Stimulated activated CD4-positive, alpha-beta T cell treated with anti-CD3 and anti-CD28 coated beads, Interleukin-2, amount 100 ng/mL, for 4 hours (primary cell): ENCODE measurements around the gene ZNF35.
"Not testable (repeated sequence)": the region's sequence is repeated elsewhere in the genome, so short reads cannot be mapped to it uniquely, and the experiment has no call there.

Source experiments
- DNase-seq: peaks from one replicate; pipeline ENCODE4 v3.0.0-alpha.2; 2020; ENCODE audit warnings: low read depth

ZNF35 gene

DNA sequence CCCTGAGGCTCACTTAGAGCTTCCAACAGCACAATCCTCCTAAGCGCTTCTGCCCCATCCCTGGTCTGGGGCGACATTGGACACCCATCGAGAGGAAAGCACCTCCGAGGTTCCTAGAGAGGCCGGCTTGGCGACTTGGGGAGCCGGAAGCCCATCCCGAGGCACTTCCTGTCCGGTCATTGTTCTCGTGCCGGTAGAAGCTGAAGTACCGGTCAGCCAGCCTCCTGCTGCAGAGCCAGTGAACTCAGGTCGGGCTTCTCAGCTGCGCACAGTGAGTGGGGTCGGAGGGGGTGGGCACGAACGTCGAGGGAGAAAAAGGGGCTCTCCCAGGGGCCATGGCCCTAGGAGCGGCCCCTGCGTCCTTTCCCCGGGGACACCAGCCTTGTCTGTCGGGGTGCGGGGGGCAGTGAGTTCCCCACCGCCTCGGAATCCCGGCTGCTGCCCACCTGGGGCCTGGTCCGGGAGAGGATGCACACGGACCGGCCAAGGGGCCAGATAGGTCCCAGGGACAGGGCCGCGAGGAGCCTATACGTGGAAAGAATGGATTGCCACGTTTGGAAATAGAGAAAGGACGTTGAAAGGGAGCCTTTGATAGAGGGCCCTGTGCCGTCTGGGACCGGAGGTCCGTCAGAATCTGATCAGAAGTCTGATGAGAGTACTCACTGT lies at the start of gene ZNF35:
Gene ZNF35 (plus strand): TSS at position 169 of the 666 bp plus-strand sequence. CDS start 2,336 bp downstream, outside the sequence.
- no peak for DNase-seq

DNA sequence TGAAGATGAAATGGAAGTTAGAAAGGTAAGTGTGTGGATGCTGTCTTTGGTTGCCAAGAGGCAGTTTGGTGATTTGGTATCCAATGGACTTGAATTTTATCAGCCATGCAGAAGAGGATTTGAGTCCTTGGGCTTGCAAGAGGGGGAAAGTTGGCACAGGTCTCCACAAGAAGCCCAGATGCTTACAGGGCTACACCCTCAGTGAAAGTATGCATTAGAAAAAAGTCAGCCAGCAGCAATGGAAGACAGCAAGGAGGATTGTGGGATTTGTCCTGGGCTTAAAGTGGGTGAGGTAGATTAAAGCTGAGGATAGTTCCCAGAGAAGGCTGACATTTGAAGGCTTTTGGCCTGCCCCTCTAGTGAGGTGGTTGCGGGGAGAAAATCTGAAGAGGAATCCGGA lies 46.8 kb upstream of the ZNF35 start:
- no peak for DNase-seq

DNA sequence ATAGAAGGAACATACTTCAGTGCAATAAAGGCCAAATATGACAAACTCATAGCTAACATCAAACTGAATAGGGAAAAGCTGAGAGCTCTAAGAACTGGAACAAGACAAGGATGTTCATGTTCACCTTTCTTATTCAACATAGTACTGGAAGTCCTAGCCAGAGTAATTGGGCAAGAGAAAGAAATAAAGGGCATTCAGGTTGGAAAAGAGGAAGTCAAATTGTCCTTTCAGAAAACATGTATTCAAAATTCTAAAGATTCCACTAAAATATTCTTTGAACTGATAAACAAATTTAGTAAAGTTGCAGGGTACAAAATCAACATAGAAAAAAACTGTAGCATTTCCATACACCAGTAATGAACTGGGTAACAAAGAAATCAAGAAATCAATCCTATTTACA lies 35.9 kb upstream of the ZNF35 start:
- no peak for DNase-seq

DNA sequence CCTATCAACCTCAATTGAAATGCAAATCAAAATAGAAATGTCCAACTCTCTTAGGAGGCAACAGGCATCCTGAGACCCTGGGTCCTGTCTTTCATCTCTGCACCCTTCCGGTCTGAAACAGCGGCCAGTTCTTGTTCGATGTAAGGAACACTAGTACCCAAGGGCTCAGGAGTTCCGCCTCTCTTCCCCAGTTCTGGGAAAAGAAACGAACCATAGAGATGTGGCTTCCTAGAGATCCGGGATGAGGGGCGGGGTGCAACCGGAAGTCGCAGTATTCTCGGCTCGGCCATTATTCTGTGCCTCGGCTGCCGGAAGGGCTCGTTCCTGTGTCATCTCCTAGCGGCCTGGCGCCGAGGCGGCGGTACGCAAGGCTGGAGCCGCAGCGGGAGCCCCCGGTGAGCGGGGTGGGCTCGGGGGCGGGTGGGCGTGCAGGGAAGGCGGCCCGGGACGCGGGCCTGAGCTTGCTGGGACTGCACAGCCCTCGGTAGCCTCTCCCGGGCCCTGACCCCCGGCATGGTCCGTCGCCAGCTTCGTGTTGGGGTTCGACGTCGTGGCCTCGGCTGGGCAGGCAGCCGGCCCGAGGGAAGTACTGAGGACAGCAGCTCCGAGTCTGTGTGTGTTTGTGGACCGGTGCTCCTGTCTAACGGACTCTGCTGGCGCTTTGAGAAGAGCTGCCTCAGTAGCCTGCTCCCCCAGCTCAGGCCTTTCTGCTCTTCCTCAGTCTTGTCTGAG lies 23.6 kb upstream of the ZNF35 start, which contains the start of gene ZNF197:
Gene ZNF197 (plus strand): TSS at position 288 of the 732 bp plus-strand sequence. CDS start 4,119 bp downstream, outside the sequence.
- DNase-seq: peak; percentile 33

DNA sequence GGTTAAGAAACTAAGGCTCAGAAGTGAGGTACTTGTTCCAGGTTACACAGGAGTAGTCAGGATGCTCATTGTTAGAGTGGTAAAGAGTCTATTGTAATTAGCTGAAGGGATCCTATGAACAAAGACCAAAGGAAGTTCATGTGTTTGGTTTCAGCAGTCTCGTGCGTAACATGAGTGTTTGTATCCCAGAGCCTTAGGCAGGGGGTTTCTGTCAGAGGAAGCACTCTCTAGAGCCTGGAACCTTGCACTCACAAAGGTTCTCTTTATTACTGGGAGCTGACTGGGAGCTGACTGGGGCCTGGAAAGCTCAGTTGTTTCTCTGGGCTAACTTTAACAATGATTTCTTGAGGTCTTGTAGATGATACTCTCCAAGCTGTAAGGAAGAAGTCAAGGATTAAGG lies 19.8 kb upstream of the ZNF35 start:
- DNase-seq: no peak

DNA sequence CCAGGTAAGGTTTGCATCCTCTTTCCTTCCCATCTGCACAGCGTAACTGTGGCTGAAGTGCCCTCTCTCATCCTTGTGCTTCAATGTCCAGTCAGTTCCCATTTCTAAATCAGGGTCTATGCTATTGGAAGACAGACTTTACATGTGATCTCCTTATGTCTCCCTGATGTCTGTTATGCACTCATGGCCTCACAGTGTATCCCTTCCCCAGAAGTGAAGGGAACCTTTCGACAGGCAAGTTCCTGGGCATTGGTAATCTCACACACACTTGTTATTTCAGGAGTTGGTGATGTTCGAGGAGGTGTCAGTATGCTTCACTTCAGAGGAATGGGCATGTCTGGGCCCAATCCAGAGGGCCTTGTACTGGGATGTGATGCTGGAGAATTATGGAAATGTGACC lies 16.3 kb upstream of the ZNF35 start:
- no peak for DNase-seq

DNA sequence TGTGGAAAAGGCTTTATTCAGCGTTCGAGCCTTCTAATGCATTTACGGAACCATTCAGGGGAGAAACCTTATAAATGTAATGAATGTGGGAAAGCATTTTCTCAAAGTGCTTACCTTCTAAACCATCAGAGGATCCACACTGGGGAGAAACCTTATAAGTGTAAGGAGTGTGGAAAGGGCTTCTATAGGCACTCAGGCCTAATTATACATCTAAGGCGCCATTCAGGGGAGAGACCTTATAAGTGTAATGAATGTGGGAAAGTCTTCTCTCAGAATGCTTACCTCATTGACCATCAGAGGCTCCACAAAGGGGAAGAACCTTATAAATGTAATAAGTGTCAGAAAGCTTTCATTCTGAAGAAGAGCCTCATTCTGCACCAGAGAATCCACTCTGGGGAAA lies 6.2 kb upstream of the ZNF35 start:
- no peak for DNase-seq

DNA sequence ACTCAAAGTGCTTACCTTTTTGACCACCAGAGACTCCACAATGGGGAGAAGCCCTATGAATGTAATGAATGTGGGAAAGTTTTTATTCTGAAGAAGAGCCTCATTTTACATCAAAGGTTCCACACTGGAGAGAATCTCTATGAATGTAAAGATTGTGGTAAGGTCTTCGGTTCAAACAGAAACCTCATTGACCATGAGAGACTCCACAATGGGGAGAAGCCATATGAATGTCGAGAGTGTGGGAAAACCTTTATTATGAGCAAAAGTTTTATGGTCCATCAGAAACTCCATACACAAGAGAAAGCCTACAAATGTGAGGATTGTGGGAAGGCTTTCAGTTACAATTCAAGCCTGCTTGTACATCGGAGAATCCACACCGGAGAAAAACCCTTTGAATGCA lies 5.5 kb upstream of the ZNF35 start:
- no peak for DNase-seq

DNA sequence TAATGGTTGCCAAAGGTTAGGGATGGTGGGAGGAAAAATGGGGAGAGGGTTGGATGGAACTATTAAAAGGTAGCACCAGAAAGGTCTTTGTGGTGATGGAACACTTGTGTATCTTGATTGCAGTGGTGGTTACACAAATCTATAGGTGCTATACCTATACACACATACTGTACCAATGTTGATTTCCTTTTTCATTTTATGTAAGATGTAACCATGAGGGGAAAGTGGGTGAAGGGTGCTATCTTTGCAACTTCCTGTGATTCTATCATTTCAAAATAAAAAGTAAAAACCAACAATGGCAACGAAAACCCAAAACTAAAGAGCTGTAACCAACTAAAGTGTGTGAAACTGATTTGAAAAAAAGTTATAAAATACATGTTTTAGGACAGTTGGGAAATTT lies 761 bp upstream of the ZNF35 start:
- no peak for DNase-seq

DNA sequence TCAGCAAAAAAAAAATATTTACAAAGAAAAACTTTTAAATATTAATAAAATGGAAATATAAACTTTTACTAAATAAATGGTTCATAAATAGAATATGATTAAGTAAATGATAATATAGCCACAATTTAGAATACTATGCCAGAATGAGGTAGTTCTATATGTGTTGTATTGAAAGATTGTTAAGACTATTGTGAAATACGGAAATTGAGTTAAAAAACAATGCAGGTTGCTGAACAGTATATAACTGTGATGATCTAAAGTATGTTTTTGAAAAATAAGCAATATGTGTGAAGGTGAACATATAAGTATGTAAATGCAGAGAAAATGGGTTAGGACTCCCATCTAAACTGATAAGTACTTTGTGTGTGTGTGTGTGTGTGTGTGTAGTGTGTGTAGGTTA lies 1.2 kb downstream of the ZNF35 start:
- no peak for DNase-seq

DNA sequence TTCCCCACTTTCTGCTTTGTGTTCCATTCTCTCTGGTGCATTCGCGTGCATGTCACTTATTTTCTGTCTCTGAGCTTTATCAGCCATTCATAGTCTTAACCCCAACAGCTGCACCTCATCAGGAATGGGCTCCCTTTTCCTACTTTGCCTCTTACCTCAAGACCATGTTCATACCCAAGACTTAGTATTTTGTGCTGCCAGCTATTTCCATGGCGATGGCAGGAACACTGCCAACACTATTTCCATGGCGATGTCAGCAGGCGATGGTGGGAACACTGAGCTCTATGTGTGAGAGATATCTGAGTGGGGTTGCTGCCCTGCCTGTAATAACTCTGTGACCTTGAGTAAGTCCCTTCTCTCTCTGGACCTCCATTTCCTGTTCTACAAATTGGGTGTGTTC lies 5.5 kb downstream of the ZNF35 start:
- no peak for DNase-seq

DNA sequence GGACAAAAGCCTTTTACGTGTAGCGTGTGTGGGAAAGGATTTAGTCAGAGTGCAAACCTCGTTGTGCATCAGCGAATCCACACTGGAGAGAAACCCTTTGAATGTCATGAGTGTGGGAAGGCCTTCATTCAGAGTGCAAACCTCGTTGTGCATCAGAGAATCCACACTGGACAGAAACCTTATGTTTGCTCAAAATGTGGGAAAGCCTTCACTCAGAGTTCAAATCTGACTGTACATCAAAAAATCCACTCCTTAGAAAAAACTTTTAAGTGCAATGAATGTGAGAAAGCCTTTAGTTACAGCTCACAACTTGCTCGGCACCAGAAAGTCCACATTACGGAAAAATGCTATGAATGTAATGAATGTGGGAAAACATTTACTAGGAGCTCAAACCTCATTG lies 10.5 kb downstream of the ZNF35 start:
- DNase-seq: no peak

DNA sequence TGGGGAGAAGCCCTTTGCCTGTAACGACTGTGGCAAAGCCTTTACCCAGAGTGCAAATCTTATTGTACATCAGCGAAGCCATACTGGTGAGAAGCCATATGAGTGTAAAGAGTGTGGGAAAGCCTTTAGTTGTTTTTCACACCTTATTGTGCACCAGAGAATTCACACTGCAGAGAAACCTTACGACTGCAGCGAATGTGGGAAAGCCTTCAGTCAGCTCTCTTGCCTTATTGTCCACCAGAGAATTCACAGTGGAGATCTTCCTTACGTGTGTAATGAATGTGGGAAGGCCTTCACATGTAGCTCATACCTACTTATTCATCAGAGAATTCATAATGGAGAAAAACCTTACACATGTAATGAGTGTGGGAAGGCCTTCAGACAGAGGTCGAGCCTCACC lies 10.9 kb downstream of the ZNF35 start:
- DNase-seq: no peak

DNA sequence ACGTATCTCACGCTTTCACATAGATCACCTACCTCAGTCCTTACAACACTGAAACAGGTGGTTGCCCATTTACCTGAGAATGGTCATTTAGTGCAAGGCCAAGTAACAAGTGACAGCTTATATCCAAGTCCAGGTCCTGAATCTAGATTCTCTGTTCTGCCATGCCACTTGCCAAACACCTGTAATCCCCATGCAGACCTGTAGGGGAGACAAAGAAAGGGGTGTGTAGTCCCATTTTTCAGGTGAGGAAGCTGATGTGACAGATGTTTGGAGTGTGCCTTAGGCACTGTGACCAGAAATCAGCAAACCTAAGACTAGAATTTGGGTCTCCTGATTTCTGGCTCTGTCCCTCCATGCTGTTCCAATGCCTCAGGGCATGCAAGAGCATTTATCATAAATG lies 12.7 kb downstream of the ZNF35 start:
- DNase-seq: no peak

DNA sequence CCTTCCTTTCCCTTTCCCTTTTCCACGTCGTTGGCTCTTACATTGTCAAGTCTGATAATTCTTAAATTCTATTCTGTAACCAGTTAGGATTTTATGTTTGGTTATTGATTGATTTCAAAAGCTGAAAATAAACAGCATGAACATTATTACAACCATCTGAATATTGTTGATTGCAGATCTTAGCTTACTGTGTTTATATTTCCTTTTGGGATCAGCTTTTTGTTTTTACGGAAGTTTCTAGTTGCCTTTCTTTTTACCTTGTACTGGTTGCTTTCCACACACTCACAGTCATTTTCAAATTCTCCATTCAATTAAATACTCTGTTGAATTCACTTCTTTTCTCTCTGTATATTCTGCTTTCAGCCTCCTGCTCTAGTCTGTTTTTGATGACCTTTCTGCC lies 16.6 kb downstream of the ZNF35 start:
- DNase-seq: no peak

DNA sequence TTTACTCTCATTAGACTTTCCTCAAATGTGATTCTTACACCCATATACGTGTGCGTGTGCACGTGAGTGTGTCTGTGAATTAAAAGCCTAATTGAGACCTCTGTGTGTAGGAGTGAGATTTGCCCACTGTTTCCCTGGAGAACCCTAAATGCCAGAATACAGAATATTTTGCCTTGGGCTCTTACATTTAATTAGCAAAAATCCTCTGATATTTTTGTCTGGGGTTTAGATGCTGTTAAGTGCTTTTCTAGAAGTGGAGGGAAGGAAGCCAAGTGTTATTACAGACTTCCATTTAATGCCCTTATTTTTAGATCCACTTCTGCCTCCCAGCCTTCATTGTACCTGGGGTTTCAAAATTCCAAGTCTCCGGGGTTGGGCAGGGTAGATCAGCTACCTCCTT lies 17.8 kb downstream of the ZNF35 start:
- DNase-seq: no peak

DNA sequence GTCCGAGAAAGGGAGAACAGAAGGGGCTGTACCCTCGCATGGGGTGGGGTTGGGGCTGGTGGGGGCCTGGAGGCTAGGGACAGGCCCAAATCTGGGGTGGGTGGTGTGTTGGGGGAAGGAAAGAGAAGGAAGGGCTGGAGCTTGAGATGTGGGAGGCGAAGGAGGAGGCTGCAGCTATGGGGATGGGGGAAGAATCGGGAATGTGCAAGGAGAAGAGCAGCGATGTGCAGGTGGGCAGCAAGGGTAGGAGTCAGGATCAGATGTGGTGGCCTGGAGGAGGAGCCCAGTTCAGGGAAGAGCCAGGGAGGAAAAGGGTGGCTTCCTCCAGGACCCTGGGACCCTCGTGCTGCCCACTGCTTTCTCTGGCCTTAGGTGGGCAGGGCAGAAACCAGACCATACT lies 21.2 kb downstream of the ZNF35 start:
- no peak for DNase-seq

DNA sequence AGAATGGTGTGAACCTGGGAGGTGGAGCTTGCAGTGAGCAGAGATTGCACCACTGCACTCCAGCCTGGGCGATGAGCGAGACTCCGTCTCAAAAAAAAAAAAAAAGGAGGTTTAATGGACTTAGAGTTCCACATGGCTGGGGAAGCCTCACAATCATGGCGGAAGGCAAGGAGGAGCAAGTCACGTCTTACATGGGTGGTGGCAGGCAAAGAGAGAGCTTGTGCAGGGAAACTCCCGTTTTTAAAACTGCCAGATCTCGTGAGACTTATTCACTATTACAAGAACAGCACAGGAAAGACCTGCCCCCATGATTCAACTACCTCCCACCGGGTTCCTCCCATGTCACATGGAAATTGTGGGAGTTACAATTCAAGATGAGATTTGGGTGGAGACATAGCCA lies 24.9 kb downstream of the ZNF35 start:
- not testable (repeated sequence) for DNase-seq

DNA sequence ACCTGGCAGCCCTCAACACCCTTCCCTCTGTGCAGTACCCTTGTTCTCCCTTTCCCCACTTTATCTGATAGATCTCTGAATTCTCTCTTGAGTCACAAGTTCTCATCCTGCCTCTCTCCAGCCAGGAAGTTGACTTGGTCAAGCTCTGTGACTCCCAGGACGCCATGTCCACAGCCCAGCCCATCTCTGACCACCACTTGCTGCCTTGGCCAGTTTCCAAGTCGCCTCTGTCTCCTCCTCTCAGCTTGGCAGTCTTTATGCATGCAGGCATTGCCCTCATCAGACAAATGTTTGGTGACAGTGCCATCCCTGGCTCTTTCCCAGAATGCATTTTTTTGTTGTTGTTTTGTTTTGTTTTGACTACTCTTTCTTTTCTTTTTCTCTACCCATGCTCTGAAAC lies 25.7 kb downstream of the ZNF35 start:
- DNase-seq: no peak

DNA sequence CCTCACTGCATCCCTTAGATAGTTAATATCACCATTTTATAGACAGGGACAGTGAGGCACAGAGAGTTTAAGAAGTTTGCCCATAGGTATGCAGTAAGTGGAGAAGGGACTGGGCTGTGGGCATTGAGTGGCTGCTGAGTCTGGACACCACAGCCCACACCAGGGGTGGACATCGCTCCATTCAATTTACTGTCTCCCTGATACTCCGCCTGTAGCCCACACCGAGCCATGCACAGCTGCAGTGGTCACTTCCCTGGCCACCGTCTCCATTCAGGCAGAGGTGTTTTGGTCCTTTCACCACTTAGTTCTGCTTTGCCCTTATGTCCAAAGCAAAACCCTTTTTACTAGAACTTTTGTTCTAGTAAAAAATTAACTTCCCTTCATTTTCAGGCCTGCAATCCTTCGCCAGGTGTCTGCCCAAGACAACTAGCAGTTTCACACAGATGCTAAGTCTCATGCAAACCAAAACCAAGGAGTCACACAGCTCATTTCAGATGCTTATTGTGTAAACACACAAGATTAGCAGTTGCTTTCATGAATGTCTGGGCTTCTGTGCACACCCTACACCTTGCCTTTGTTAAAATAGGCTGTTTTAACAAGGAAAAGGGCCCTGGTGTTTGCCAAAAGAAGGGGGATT lies 30.1 kb downstream of the ZNF35 start:
- DNase-seq: no peak

DNA sequence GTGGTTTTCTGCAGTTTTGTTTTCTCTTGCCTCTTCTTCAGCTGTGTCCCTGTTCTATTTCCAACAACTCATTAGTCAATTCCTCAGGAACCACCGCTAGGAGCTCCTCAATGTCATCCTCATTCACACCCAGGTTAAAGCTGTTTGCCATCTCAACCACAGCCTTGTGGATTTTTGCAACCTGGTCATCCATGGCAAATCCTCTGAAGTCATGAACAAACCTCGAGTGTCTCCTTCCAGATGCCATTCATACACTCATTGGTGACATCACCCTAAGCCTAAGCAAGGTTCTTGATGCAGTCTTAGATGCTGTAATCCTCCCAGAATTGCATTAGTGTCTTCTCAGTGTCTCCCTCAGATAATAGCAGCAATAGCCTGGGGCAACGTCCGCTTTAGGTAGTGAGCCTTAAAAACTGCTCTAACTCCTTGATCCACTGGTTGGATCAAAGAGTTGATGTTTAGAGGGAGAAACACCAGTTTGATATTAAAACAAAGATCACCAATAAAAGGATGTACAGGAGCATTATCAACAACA lies 32.5 kb downstream of the ZNF35 start:
- no peak for DNase-seq

DNA sequence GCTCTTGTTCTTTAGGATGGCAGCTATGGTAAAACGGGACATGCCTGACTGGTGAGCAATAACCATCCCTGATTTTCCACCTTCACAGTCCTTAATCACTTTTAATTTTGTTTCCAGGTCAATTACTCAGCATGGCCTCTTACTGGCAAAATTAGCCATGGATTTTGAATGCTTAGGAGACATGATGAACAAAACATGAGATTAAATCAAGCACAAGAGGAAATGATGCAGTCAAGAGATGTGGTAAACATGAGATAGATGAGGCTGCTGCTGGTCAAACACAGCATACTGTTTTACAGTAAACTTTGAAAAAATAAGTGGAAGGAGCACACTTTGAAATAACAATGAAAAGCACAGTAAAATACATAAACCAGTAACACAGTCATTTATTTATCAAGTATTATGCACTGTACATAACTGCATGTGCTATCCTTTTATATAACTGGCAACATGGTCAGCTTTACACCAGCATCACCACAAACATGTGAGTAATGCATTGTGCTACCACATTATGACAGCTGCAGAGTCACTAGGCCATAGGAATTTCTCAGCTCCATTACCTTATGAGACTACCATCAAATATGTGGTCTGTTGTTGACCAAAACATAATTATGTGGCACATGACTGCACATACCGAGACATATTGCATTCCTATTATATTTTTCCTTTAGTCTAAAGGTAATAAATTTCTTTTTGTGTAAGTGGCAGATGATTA lies 33.8 kb downstream of the ZNF35 start:
- DNase-seq: no peak
